Neural crest cell (in vitro differentiated cells): ENCODE results near the gene DPEP2NB. TPM values are rescaled to one million over a fixed set of nuclear protein-coding genes. Genes with fewer than 3 reads are reported as not detected.

Experiments
- DNase-seq: peaks from one replicate; pipeline ENCODE4 v3.0.0; 2021; ENCODE audit warnings: low read depth, mixed read lengths, low spot score
- H3K27ac Mint-ChIP-seq: one replicate; pipeline ENCODE4 v1.8.0; 2021; ENCODE audit warnings: mild to moderate bottlenecking, mixed read lengths; ENCODE audit not compliant: unreplicated experiment
- H3K27me3 Mint-ChIP-seq: 2 replicates; pipeline ENCODE4 v1.8.0; 2021; ENCODE audit warnings: low read depth, mild to moderate bottlenecking, mixed read lengths
- H3K36me3 Mint-ChIP-seq: 2 replicates; pipeline ENCODE4 v1.8.0; 2021; ENCODE audit warnings: low read depth, mild to moderate bottlenecking, mixed read lengths
- H3K4me1 Mint-ChIP-seq: 2 replicates; pipeline ENCODE4 v1.8.0; 2021; ENCODE audit warnings: mixed read lengths
- H3K4me3 Mint-ChIP-seq: one replicate; pipeline ENCODE4 v1.8.0; 2021; ENCODE audit warnings: mild to moderate bottlenecking, mixed read lengths
- H3K9me3 Mint-ChIP-seq: 2 replicates; pipeline ENCODE4 v1.8.0; 2021; ENCODE audit warnings: mixed read lengths
- CTCF ChIP-seq: fragments of 200-600 bp; sonication (generic); conservative IDR thresholded peaks from 2 replicates; pipeline ENCODE4 v1.5.0; 2021; ENCODE audit warnings: antibody characterized with exemption, mild to moderate bottlenecking
- long read RNA-seq: library from polyadenylated mRNA; unstranded; transcript quantifications from one replicate; pipeline ENCODE4 v2.0.0, GENCODE V29; 2020
- total RNA-seq: library from RNA; stranded (reverse); gene quantifications from 2 replicates; pipeline ENCODE4 v1.2.1, GENCODE V29; 2021

DPEP2NB gene
- not detected in 2 replicates for total RNA-seq
- long read RNA-seq, result 0 reads

GRCh38 chr16:68015681-68016080 lies at the start of gene DPEP2NB:
Gene DPEP2NB (minus strand): TSS chr16:68015911. CDS start chr16:68015770, 141 bp downstream.
- TF ChIP-seq CTCF, result no peak
- no peak for DNase-seq
- Mint-ChIP-seq H3K27me3 (peaks cover 11% of the 10 kb centered on the region), H3K27ac (peak within 1 kb of the TSS; percentile 57), H3K9me3 (no peaks in the 10 kb centered on the region), H3K4me3 (no peak within 1 kb of the TSS), H3K4me1 (no peaks in the 10 kb centered on the region), H3K36me3 (no peaks in the 10 kb centered on the region)

GRCh38 chr16:68064791-68065365 lies 49.2 kb upstream of the DPEP2NB start:
- H3K4me1 Mint-ChIP-seq, result peaks cover 17% of the 10 kb centered on the region
- no peaks in the 10 kb centered on the region for H3K36me3 Mint-ChIP-seq
- peak; percentile 78 for TF ChIP-seq CTCF
- H3K27me3 Mint-ChIP-seq, result no peaks in the 10 kb centered on the region
- H3K27ac Mint-ChIP-seq, result peak overlapping the region; percentile 5
- DNase-seq, result peak; percentile 63
- H3K4me3 Mint-ChIP-seq, result no peak overlapping the region
- H3K9me3 Mint-ChIP-seq, result no peaks in the 10 kb centered on the region

GRCh38 chr16:68062910-68063393 lies 47.2 kb upstream of the DPEP2NB start:
- Mint-ChIP-seq H3K9me3 (no peaks in the 10 kb centered on the region), H3K36me3 (no peaks in the 10 kb centered on the region)
- no peak for TF ChIP-seq CTCF

GRCh38 chr16:68061396-68061795 lies 45.7 kb upstream of the DPEP2NB start:
- peak overlapping the region; percentile 43 for H3K27ac Mint-ChIP-seq
- no peak overlapping the region for H3K4me3 Mint-ChIP-seq
- H3K36me3 Mint-ChIP-seq, result no peaks in the 10 kb centered on the region
- no peaks in the 10 kb centered on the region for H3K9me3 Mint-ChIP-seq
- no peak for DNase-seq
- TF ChIP-seq CTCF, result no peak
- peaks cover 14% of the 10 kb centered on the region for H3K4me1 Mint-ChIP-seq
- no peaks in the 10 kb centered on the region for H3K27me3 Mint-ChIP-seq

More at GRCh38 chr16:68062910-68063393, 47.2 kb upstream of the DPEP2NB start:
- no peak for DNase-seq
- Mint-ChIP-seq H3K27me3 (no peaks in the 10 kb centered on the region), H3K4me1 (peaks cover 16% of the 10 kb centered on the region), H3K27ac (no peak overlapping the region), H3K4me3 (no peak overlapping the region)

GRCh38 chr16:68059804-68060203 lies 44.1 kb upstream of the DPEP2NB start:
- Mint-ChIP-seq H3K27ac (no peak overlapping the region), H3K4me1 (peaks cover under 1% of the 10 kb centered on the region), H3K4me3 (no peak overlapping the region), H3K36me3 (no peaks in the 10 kb centered on the region), H3K9me3 (no peaks in the 10 kb centered on the region), H3K27me3 (no peaks in the 10 kb centered on the region)
- DNase-seq, result no peak
- no peak for TF ChIP-seq CTCF
